Smooth muscle cell (in vitro differentiated cells): ENCODE data around the gene NTN4. TPM values are rescaled to one million over a fixed set of nuclear protein-coding genes. Genes with fewer than 3 reads are reported as not detected.

Source experiments
- DNase-seq: peaks from one replicate; lab custom pipeline; 2025; ENCODE audit not compliant: unreplicated experiment; lab: John Stamatoyannopoulos, UW
- H2AFZ ChIP-seq: fragments of 200-600 bp; sonication (generic); 2 replicates; pipeline ENCODE4 v1.6.0; 2016; ENCODE audit warnings: antibody characterized with exemption, low read depth, mild to moderate bottlenecking
- H3F3A ChIP-seq: fragments of 200-600 bp; sonication (generic); 2 replicates; pipeline ENCODE4 v1.6.0; 2017; ENCODE audit warnings: antibody characterized with exemption, low read depth
- H3K27ac ChIP-seq: fragments of 200-600 bp; sonication (generic); 2 replicates; pipeline ENCODE4 v1.5.1; 2016; ENCODE audit warnings: low read depth, mild to moderate bottlenecking
- H3K27me3 ChIP-seq: fragments of 200-600 bp; sonication (generic); 2 replicates; pipeline ENCODE4 v1.6.1; 2016; ENCODE audit warnings: low read depth, mild to moderate bottlenecking
- H3K36me3 ChIP-seq: fragments of 200-600 bp; sonication (generic); 2 replicates; pipeline ENCODE4 v1.5.1; 2016; ENCODE audit warnings: low read depth
- H3K4me1 ChIP-seq: fragments of 200-600 bp; sonication (generic); 2 replicates; pipeline ENCODE4 v1.5.1; 2016; ENCODE audit warnings: low read depth
- H3K4me2 ChIP-seq: fragments of 200-600 bp; sonication (generic); 2 replicates; pipeline ENCODE4 v1.6.0; 2016; ENCODE audit warnings: mild to moderate bottlenecking
- H3K4me3 ChIP-seq: fragments of 200-600 bp; sonication (generic); 2 replicates; pipeline ENCODE4 v1.5.1; 2016; ENCODE audit warnings: mild to moderate bottlenecking
- H3K79me2 ChIP-seq: fragments of 200-600 bp; sonication (generic); 2 replicates; pipeline ENCODE4 v1.6.0; 2016; ENCODE audit warnings: low read depth, mild to moderate bottlenecking
- H3K9ac ChIP-seq: fragments of 200-600 bp; sonication (generic); 2 replicates; pipeline ENCODE4 v1.6.0; 2016; ENCODE audit warnings: low read depth
- H3K9me3 ChIP-seq: fragments of 200-600 bp; sonication (generic); replicated peaks from 2 replicates; pipeline ENCODE4 v1.5.1; 2016; ENCODE audit warnings: low read depth
- H4K20me1 ChIP-seq: fragments of 200-600 bp; sonication (generic); 2 replicates; pipeline ENCODE4 v1.6.0; 2016; ENCODE audit warnings: low read depth
- WGBS: methylation state at CpG from one replicate; pipeline ENCODE4 v1.1.7; 2016; ENCODE audit warnings: low lambda C conversion rate; 5-methylcytosine and 5-hydroxymethylcytosine counted together
- polyA plus RNA-seq: library from polyadenylated mRNA; unstranded; fragments of >200 nt; fragmentation: Nextera tagmentation; extraction: Ambion mirVana; gene quantifications from 2 replicates; pipeline ENCODE4 v1.2.1, GENCODE V29; 2016
- total RNA-seq: library from RNA; depleted of rRNA; stranded (reverse); fragments of >200 nt; gene quantifications from 2 replicates; pipeline ENCODE4 v1.2.3, GENCODE V29; 2014
- TF ChIP-seq, protein P1 (sequence below): fragments of 200-600 bp; sonication (generic); IDR thresholded peaks from 2 replicates; pipeline ENCODE4 v1.5.1; 2017; ENCODE audit warnings: borderline replicate concordance, mild to moderate bottlenecking, antibody characterized with exemption; ENCODE audit not compliant: insufficient read depth, poor library complexity, severe bottlenecking

NTN4 gene
- total and polyA plus RNA-seq, 2 experiments from 2014 or later = 0.94 TPM; not detected in 1

DNA sequence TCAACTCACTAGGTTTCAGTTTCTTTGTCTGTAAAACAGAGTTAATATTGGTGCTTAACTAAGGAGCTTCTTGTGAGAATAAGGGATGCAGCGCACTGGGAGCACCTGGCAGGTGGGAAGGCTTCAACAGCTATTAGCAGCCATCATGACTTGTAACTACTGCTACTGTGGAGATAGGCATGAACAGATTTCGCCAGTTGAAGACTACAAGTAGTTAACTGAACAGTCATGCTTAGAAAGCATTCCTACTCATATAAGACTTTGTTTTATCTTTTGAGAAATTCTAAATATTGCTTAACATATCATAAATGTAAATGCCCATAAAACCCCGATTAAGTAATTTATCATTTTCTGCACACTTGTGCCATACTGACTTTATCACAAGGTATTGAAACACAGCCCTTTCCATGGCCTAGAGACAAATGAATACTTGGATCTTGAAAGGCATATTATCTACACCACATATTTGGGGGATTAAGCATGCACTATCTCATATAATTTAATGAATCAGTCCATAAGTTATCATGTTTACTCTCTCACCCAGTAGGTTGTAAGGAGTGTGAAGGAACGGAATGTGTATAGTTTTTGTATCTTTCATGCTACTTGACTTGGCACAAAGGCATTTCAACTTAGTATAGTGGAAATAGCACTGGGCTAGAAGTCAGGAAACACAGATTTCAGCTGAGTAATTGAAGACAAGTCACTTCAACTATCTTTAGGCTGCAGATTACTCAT is 16.1 kb downstream of the NTN4 start:
- no peaks in the 10 kb centered on the region for H3K27me3 ChIP-seq
- H3K4me1 ChIP-seq = no peaks in the 10 kb centered on the region
- no peaks in the 10 kb centered on the region for H3F3A ChIP-seq
- H3K27ac ChIP-seq = no peak overlapping the region
- H3K9ac ChIP-seq = no peak overlapping the region
- no peaks in the 10 kb centered on the region for H4K20me1 ChIP-seq
- TF ChIP-seq, protein P1, sequence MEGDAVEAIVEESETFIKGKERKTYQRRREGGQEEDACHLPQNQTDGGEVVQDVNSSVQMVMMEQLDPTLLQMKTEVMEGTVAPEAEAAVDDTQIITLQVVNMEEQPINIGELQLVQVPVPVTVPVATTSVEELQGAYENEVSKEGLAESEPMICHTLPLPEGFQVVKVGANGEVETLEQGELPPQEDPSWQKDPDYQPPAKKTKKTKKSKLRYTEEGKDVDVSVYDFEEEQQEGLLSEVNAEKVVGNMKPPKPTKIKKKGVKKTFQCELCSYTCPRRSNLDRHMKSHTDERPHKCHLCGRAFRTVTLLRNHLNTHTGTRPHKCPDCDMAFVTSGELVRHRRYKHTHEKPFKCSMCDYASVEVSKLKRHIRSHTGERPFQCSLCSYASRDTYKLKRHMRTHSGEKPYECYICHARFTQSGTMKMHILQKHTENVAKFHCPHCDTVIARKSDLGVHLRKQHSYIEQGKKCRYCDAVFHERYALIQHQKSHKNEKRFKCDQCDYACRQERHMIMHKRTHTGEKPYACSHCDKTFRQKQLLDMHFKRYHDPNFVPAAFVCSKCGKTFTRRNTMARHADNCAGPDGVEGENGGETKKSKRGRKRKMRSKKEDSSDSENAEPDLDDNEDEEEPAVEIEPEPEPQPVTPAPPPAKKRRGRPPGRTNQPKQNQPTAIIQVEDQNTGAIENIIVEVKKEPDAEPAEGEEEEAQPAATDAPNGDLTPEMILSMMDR = no peak
- no peak overlapping the region for H3K4me2 ChIP-seq
- H3K79me2 ChIP-seq = no peaks in the 10 kb centered on the region
- 88% methylated on average over 4 of the region's 4 CpGs for WGBS
- no peaks in the 10 kb centered on the region for H3K9me3 ChIP-seq
- H3K36me3 ChIP-seq = no peaks in the 10 kb centered on the region
- no peak for DNase-seq
- H3K4me3 ChIP-seq = no peak overlapping the region
- no peak overlapping the region for H2AFZ ChIP-seq

DNA sequence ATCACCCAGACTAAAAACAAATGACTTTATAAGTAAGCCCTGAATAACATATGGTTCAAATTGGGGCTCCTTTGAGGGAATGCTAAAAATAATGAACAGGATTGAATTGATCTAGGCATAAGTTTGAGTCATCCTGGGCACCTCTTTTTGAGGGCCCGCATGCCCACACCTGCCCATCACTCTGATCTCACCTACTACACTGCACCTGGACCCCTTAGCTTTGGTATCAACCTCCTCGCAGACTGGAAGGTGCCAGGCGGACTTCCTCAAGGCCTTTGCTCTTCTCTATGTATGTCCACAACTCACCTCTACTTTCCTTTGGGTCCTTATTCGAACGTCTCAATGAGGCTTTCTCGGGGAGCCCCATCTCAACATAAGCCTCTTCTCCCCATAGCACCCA is 17.2 kb downstream of the NTN4 start:
- Histone ChIP-seq H3F3A (no peaks in the 10 kb centered on the region), H3K36me3 (no peaks in the 10 kb centered on the region), H3K4me3 (no peak overlapping the region), H2AFZ (no peak overlapping the region), H3K27me3 (peaks cover 8% of the 10 kb centered on the region), H4K20me1 (no peaks in the 10 kb centered on the region), H3K9ac (no peak overlapping the region), H3K4me2 (no peak overlapping the region), H3K79me2 (no peaks in the 10 kb centered on the region), H3K4me1 (no peaks in the 10 kb centered on the region), H3K27ac (no peak overlapping the region), H3K9me3 (no peaks in the 10 kb centered on the region)
- DNase-seq = no peak
- WGBS = 95% methylated on average over 6 of the region's 6 CpGs
- TF ChIP-seq, protein P1 = no peak

DNA sequence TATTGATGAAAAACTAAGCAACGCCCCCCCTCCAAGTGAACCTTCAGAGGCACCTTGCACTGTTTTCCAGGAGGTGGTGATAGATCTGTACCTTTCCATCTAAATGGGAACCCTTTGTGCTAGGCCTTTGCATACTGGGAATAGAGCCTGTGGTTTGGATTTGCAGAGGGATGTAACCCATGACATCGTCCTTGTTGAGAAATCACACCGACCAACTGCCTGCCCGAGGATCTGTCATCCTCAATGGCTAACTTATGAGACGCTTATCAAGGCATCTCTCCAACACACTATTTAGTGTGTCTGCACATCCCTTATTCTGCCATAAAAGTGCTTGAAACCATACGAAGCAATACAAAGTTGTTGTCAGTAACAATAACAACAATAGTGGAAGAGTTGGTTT is 22.9 kb downstream of the NTN4 start:
- TF ChIP-seq, protein P1 = no peak
- DNase-seq = no peak
- H2AFZ ChIP-seq = no peak overlapping the region
- H3K4me1 ChIP-seq = no peaks in the 10 kb centered on the region
- H3K4me2 ChIP-seq = no peak overlapping the region
- H3K79me2 ChIP-seq = no peaks in the 10 kb centered on the region
- H3K4me3 ChIP-seq = no peak overlapping the region
- no peaks in the 10 kb centered on the region for H3F3A ChIP-seq
- WGBS = 85% methylated on average over 6 of the region's 6 CpGs
- H3K9me3 ChIP-seq = no peaks in the 10 kb centered on the region
- H4K20me1 ChIP-seq = no peaks in the 10 kb centered on the region
- H3K27me3 ChIP-seq = peaks cover 17% of the 10 kb centered on the region
- no peak overlapping the region for H3K9ac ChIP-seq
- no peak overlapping the region for H3K27ac ChIP-seq
- no peaks in the 10 kb centered on the region for H3K36me3 ChIP-seq
